ENCODE measurements around the gene AADACL3.

Gene AADACL3

GRCh38 chr1:12762766-12763165 is 46.9 kb downstream of the AADACL3 start:
- no peak overlapping the region for H3K4me3 ChIP-seq (replicated peaks; ENCODE audit: low read depth, low read length)
- DNase-seq (ENCODE audit: extremely low read depth, low read depth) = no peak
- TF ChIP-seq, protein P1, sequence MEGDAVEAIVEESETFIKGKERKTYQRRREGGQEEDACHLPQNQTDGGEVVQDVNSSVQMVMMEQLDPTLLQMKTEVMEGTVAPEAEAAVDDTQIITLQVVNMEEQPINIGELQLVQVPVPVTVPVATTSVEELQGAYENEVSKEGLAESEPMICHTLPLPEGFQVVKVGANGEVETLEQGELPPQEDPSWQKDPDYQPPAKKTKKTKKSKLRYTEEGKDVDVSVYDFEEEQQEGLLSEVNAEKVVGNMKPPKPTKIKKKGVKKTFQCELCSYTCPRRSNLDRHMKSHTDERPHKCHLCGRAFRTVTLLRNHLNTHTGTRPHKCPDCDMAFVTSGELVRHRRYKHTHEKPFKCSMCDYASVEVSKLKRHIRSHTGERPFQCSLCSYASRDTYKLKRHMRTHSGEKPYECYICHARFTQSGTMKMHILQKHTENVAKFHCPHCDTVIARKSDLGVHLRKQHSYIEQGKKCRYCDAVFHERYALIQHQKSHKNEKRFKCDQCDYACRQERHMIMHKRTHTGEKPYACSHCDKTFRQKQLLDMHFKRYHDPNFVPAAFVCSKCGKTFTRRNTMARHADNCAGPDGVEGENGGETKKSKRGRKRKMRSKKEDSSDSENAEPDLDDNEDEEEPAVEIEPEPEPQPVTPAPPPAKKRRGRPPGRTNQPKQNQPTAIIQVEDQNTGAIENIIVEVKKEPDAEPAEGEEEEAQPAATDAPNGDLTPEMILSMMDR (IDR thresholded peaks at IDR 0.05; ENCODE audit: low read depth, low read length, missing control alignments) = no peak

- H3K4me3 ChIP-seq (replicated peaks; ENCODE audit: low read depth, low read length) = no peak overlapping the region
- TF ChIP-seq, protein P1 (IDR thresholded peaks at IDR 0.05; ENCODE audit: low read depth, low read length, missing control alignments) = no peak
Observed at GRCh38 chr1:12763479-12763878, 47.6 kb downstream of the AADACL3 start.

GRCh38 chr1:12764016-12764415 is 48.1 kb downstream of the AADACL3 start:
- TF ChIP-seq, protein P1 (IDR thresholded peaks at IDR 0.05; ENCODE audit: low read depth, low read length, missing control alignments) = no peak
- no peak for DNase-seq (ENCODE audit: extremely low read depth, low read depth)
- no peak overlapping the region for H3K4me3 ChIP-seq (replicated peaks; ENCODE audit: low read depth, low read length)

More at GRCh38 chr1:12763479-12763878, 47.6 kb downstream of the AADACL3 start:
- DNase-seq (ENCODE audit: extremely low read depth, low read depth) = no peak

GRCh38 chr1:12769031-12769430 is 53.1 kb downstream of the AADACL3 start:
- TF ChIP-seq, protein P1 (IDR thresholded peaks at IDR 0.05; ENCODE audit: low read depth, low read length, missing control alignments) = no peak
- no peak overlapping the region for H3K4me3 ChIP-seq (replicated peaks; ENCODE audit: low read depth, low read length)
- DNase-seq (ENCODE audit: extremely low read depth, low read depth) = no peak

GRCh38 chr1:12769976-12770505 is 54.1 kb downstream of the AADACL3 start:
- no peak overlapping the region for H3K4me3 ChIP-seq (replicated peaks; ENCODE audit: low read depth, low read length)
- TF ChIP-seq, protein P1 (IDR thresholded peaks at IDR 0.05; ENCODE audit: low read depth, low read length, missing control alignments) = no peak
- DNase-seq (ENCODE audit: extremely low read depth, low read depth) = no peak

- no peak overlapping the region for H3K4me3 ChIP-seq (replicated peaks; ENCODE audit: low read depth, low read length)
- TF ChIP-seq, protein P1 (IDR thresholded peaks at IDR 0.05; ENCODE audit: low read depth, low read length, missing control alignments) = no peak
- no peak for DNase-seq (ENCODE audit: extremely low read depth, low read depth)
Observed at GRCh38 chr1:12770620-12771019, 54.7 kb downstream of the AADACL3 start.

- no peak overlapping the region for H3K4me3 ChIP-seq (replicated peaks; ENCODE audit: low read depth, low read length)
- DNase-seq (ENCODE audit: extremely low read depth, low read depth) = no peak
- TF ChIP-seq, protein P1 (IDR thresholded peaks at IDR 0.05; ENCODE audit: low read depth, low read length, missing control alignments) = no peak
Observed at GRCh38 chr1:12771186-12771585, 55.3 kb downstream of the AADACL3 start.
